H1 (cell line): ENCODE data around the gene CD300LF. TPM values are rescaled to one million over a fixed set of nuclear protein-coding genes. Genes with fewer than 3 reads are reported as not detected.

Experiments used
- CTCF ChIA-PET: fragments of 300-600 bp; sonication (Branson Sonifier 250); formaldehyde crosslinking; loops from one replicate; lab custom pipeline; 2021; ENCODE audit not compliant: partially characterized antibody; lab: Charles Lee
- POLR2A ChIA-PET: fragments of 300-600 bp; sonication (Branson Sonifier 250); formaldehyde crosslinking; loops from one replicate; lab custom pipeline; 2021; ENCODE audit warnings: inconsistent platforms; ENCODE audit not compliant: partially characterized antibody; lab: Charles Lee
- DNase-seq, 2 experiments: peaks; one replicate each; pipeline versions ENCODE4 v3.0.0 to v3.0.0-alpha.2; 2010 to 2022; ENCODE audit warnings: low spot score in 2 of 2, low read depth in 1 of 2, mixed read lengths in 1 of 2
- FAIRE-seq: peaks from 2 replicates; lab custom pipeline; 2011; peaks lifted over from hg19 to GRCh38; lab: Jason Lieb, UNC
- H2AFZ ChIP-seq: 2 replicates; pipeline ENCODE4 v1.8.1; 2012; ENCODE audit warnings: low read length, inconsistent platforms
- H2AK5ac ChIP-seq: 2 replicates; pipeline ENCODE4 v1.6.1; 2013; ENCODE audit warnings: low read depth, low read length
- H2BK120ac ChIP-seq: replicated peaks from 2 replicates; pipeline ENCODE3; 2013; ENCODE audit warnings: low read depth, low read length, inconsistent platforms
- H2BK12ac ChIP-seq: 2 replicates; pipeline ENCODE4 v1.6.1; 2013; ENCODE audit warnings: low read depth, low read length
- H2BK15ac ChIP-seq: 2 replicates; pipeline ENCODE4 v1.6.1; 2013; ENCODE audit warnings: low read length
- H2BK20ac ChIP-seq: 2 replicates; pipeline ENCODE4 v1.6.1; 2013; ENCODE audit warnings: low read length
- H2BK5ac ChIP-seq: 2 replicates; pipeline ENCODE4 v1.6.1; 2013; ENCODE audit warnings: low read depth, low read length
- H3K14ac ChIP-seq: 2 replicates; pipeline ENCODE4 v1.6.1; 2013; ENCODE audit warnings: inconsistent platforms; ENCODE audit not compliant: insufficient read length
- H3K18ac ChIP-seq: 2 replicates; pipeline ENCODE4 v1.6.1; 2013; ENCODE audit warnings: low read length; ENCODE audit errors: extremely low read depth
- H3K23ac ChIP-seq: 2 replicates; pipeline ENCODE4 v1.6.1; 2013; ENCODE audit warnings: inconsistent platforms; ENCODE audit not compliant: insufficient read length
- H3K23me2 ChIP-seq: 2 replicates; pipeline ENCODE4 v1.6.1; 2013; ENCODE audit warnings: low read depth, low read length
- H3K27ac ChIP-seq: 2 replicates; pipeline ENCODE4 v1.6.1; 2011; ENCODE audit warnings: low read depth, low read length, inconsistent platforms
- H3K27me3 ChIP-seq, 4 experiments: replicated peaks in 1 of 4; 1 replicate in 1 of 4; 2 replicates in 3 of 4; pipeline versions ENCODE4 v1.6.1 to v1.8.1; 2011 to 2013; ENCODE audit warnings: low read length in 3 of 4, mild to moderate bottlenecking in 3 of 4, inconsistent platforms in 2 of 4, mixed read lengths in 2 of 4, moderate library complexity in 1 of 4; ENCODE audit not compliant: control insufficient read depth in 3 of 4, insufficient read depth in 3 of 4; ENCODE audit errors: extremely low read depth in 1 of 4
- H3K36me3 ChIP-seq, 4 experiments: 2 replicates each; pipeline versions ENCODE4 v1.6.1 to v1.8.1; 2011 to 2013; ENCODE audit warnings: mild to moderate bottlenecking in 4 of 4, low read length in 3 of 4, moderate library complexity in 2 of 4, control low read depth in 1 of 4, inconsistent platforms in 1 of 4; ENCODE audit not compliant: insufficient read depth in 4 of 4, control insufficient read depth in 2 of 4
- H3K4ac ChIP-seq: replicated peaks from 2 replicates; pipeline ENCODE3; 2013; ENCODE audit warnings: low read length, low read depth, mixed read lengths, inconsistent platforms; ENCODE audit not compliant: insufficient read length
- H3K4me1 ChIP-seq, 4 experiments: replicated peaks in 1 of 4; 1 replicate in 1 of 4; 2 replicates in 3 of 4; pipeline versions ENCODE4 v1.6.1 to v1.8.1; 2011 to 2013; ENCODE audit warnings: low read length in 3 of 4, inconsistent platforms in 2 of 4, mixed read lengths in 1 of 4; ENCODE audit not compliant: insufficient read depth in 4 of 4, control insufficient read depth in 3 of 4
- H3K4me2 ChIP-seq, 2 experiments: 2 replicates each; pipeline versions ENCODE4 v1.6.1 to v1.8.1; 2011 to 2013; ENCODE audit warnings: low read depth in 2 of 2, low read length in 2 of 2, control low read depth in 1 of 2, inconsistent platforms in 1 of 2, mild to moderate bottlenecking in 1 of 2; ENCODE audit not compliant: insufficient read depth in 1 of 2
- H3K4me3 ChIP-seq, 4 experiments: fragments of 200-600, 300-600 bp in 1 of 4; sonication (generic), shearing (Covaris generic), sonication (Bioruptor Twin) in 1 of 4; 2 replicates each; pipeline versions ENCODE4 v1.5.1 to v1.8.1; 2011 to 2016; ENCODE audit warnings: low read length in 4 of 4, low read depth in 3 of 4, control low read depth in 2 of 4, inconsistent platforms in 2 of 4, mild to moderate bottlenecking in 2 of 4, mixed read lengths in 1 of 4, moderate library complexity in 1 of 4; ENCODE audit not compliant: insufficient read depth in 2 of 4; ENCODE audit errors: extremely low read depth in 1 of 4
- H3K56ac ChIP-seq: replicated peaks from 2 replicates; pipeline ENCODE3; 2013; ENCODE audit warnings: low read depth, mild to moderate bottlenecking, mixed read lengths, low read length, inconsistent platforms; ENCODE audit not compliant: insufficient read length
- H3K79me1 ChIP-seq: 2 replicates; pipeline ENCODE4 v1.6.1; 2013; ENCODE audit warnings: low read depth, low read length, control low read depth
- H3K79me2 ChIP-seq, 2 experiments: 2 replicates each; pipeline versions ENCODE4 v1.6.1 to v1.8.1; 2012 to 2013; ENCODE audit warnings: low read length in 2 of 2, mild to moderate bottlenecking in 2 of 2, inconsistent platforms in 1 of 2; ENCODE audit not compliant: insufficient read depth in 2 of 2, control insufficient read depth in 1 of 2
- H3K9ac ChIP-seq, 4 experiments: replicated peaks in 1 of 4; 1 replicate in 1 of 4; 2 replicates in 3 of 4; pipeline versions ENCODE4 v1.6.1 to v1.8.1; 2011 to 2013; ENCODE audit warnings: low read depth in 3 of 4, low read length in 3 of 4, control low read depth in 2 of 4, mild to moderate bottlenecking in 2 of 4, moderate library complexity in 2 of 4, inconsistent platforms in 1 of 4; ENCODE audit errors: extremely low read depth in 1 of 4
- H3K9me3 ChIP-seq, 2 experiments: 2 replicates each; pipeline versions ENCODE4 v1.6.1 to v1.8.1; 2012 to 2013; ENCODE audit warnings: mild to moderate bottlenecking in 2 of 2, moderate library complexity in 2 of 2, control low read depth in 1 of 2, inconsistent platforms in 1 of 2, low read depth in 1 of 2, low read length in 1 of 2, mixed read lengths in 1 of 2; ENCODE audit not compliant: insufficient read depth in 2 of 2
- H4K20me1 ChIP-seq, 2 experiments: replicated peaks in 1 of 2; 2 replicates each; pipeline versions ENCODE3 to v1.8.1; 2011 to 2013; ENCODE audit warnings: inconsistent platforms in 2 of 2, low read length in 2 of 2, mild to moderate bottlenecking in 1 of 2; ENCODE audit not compliant: insufficient read depth in 2 of 2, control insufficient read depth in 1 of 2
- H4K5ac ChIP-seq: 2 replicates; pipeline ENCODE4 v1.6.1; 2013; ENCODE audit warnings: low read length, low read depth, mixed read lengths, inconsistent platforms; ENCODE audit not compliant: insufficient read length
- H4K8ac ChIP-seq: 2 replicates; pipeline ENCODE4 v1.8.0; 2013; ENCODE audit warnings: mild to moderate bottlenecking, moderate library complexity, low read length, inconsistent platforms; ENCODE audit not compliant: insufficient read depth; ENCODE audit errors: extremely low read depth
- H4K91ac ChIP-seq: replicated peaks from 2 replicates; pipeline ENCODE3; 2013; ENCODE audit warnings: low read length, mixed read lengths, inconsistent platforms; ENCODE audit not compliant: insufficient read length
- GTF2F1 ChIP-seq: IDR thresholded peaks from 2 replicates; pipeline ENCODE4 v1.6.1; 2012; ENCODE audit warnings: low read depth, low read length, improper control_type of control experiment, borderline replicate concordance
- MAFK ChIP-seq: IDR thresholded peaks from 2 replicates; pipeline ENCODE4 v1.6.1; 2012; ENCODE audit warnings: low read depth, mild to moderate bottlenecking, improper control_type of control experiment, low read length
- POU5F1 ChIP-seq: IDR thresholded peaks from 2 replicates; pipeline ENCODE4 v1.6.1; 2011; ENCODE audit warnings: low read depth, mild to moderate bottlenecking, low read length, moderate library complexity
- RAD21 ChIP-seq, 2 experiments: IDR thresholded peaks in 1 of 2; conservative IDR thresholded peaks in 1 of 2; 2 replicates each; pipeline ENCODE4 v1.6.1; 2011; ENCODE audit warnings: low read depth in 2 of 2, low read length in 2 of 2, improper control_type of control experiment in 1 of 2, inconsistent platforms in 1 of 2, mild to moderate bottlenecking in 1 of 2, moderate library complexity in 1 of 2
- RXRA ChIP-seq: IDR thresholded peaks from 2 replicates; pipeline ENCODE4 v1.6.1; 2011; ENCODE audit warnings: low read depth, mild to moderate bottlenecking, low read length, moderate library complexity; ENCODE audit not compliant: insufficient read depth
- SAP30 ChIP-seq: fragments of 300-600 bp; sonication (generic); IDR thresholded peaks from 2 replicates; pipeline ENCODE4 v1.7.1; 2012; ENCODE audit warnings: low read length, moderate library complexity, mild to moderate bottlenecking, inconsistent platforms; ENCODE audit not compliant: insufficient read depth, insufficient replicate concordance
- SUZ12 ChIP-seq: fragments of 200-600 bp; sonication (generic); IDR thresholded peaks from 2 replicates; pipeline ENCODE4 v1.6.1; 2012; ENCODE audit warnings: mild to moderate bottlenecking, inconsistent platforms, low read length, moderate library complexity, mixed read lengths
- TAF1 ChIP-seq: IDR thresholded peaks from 2 replicates; pipeline ENCODE4 v1.6.1; 2011; ENCODE audit warnings: mild to moderate bottlenecking, low read depth, low read length
- WGBS, 2 experiments: shearing (Covaris generic) in 1 of 2; methylation state at CpG; one replicate each; pipeline versions ENCODE4 v1.1.6 to v1.1.7; 2013 to 2015; ENCODE audit warnings: low lambda C conversion rate in 2 of 2, mixed read lengths in 2 of 2, inconsistent platforms in 1 of 2, low coverage in 1 of 2, missing lambda C conversion rate in 1 of 2; ENCODE audit not compliant: insufficient replicate concordance in 2 of 2, insufficient coverage in 1 of 2, insufficient read length in 1 of 2; ENCODE audit errors: extremely low coverage in 1 of 2, missing lambda C conversion rate in 1 of 2; 5-methylcytosine and 5-hydroxymethylcytosine counted together
- polyA plus RNA-seq, 7 experiments: library from polyadenylated mRNA; depleted of rRNA in 3 of 7; stranded (reverse) in 5 of 7; unstranded in 2 of 7; fragments of >200 nt in 5 of 7; fragments of 200-250 nt in 2 of 7; gene quantifications; 1 replicate in 5 of 7; 2 replicates in 1 of 7; 4 replicates in 1 of 7; pipeline versions ENCODE4 v1.2.1 to v1.2.3, GENCODE V29; 2011 to 2013; ENCODE audit warnings: missing spikeins in 2 of 7, mixed read lengths in 2 of 7
- total RNA-seq: library from RNA; stranded (reverse); fragmentation: NEBNext Ultra II Directional; extraction: Animal tissue kit (Norgen Biotek cat#: 25700); gene quantifications from 2 replicates; pipeline ENCODE4 v1.2.1, GENCODE V29; 2021

Gene CD300LF
- total and polyA plus RNA-seq, 2 of the 8 experiments (the other 6 are each of a cell fraction or from before 2014, with no cell fraction given), result not detected

- no peak for FAIRE-seq
These were observed 44.2 kb upstream of the CD300LF start for GRCh38 chr17:74756891-74757290.

More at GRCh38 chr17:74756891-74757290, 44.2 kb upstream of the CD300LF start:
- 74% methylated on average over 3 of the region's 3 CpGs; no CpG with 5 or more reads in 1 of the 2 experiments for WGBS, 2 experiments
- Histone ChIP-seq H3K23me2 (no peaks in the 10 kb centered on the region), H3K36me3 (peaks cover 0 to 5% (median 0%) of the 10 kb centered on the region in 4 experiments; a peak in 1 of 8 replicates), H2BK12ac (no peak overlapping the region), H2BK20ac (no peak overlapping the region), H3K79me2 (peaks cover 0 to 82% of the 10 kb centered on the region in 2 experiments; a peak in 2 of 4 replicates), H3K4me1 (peaks cover 10 to 50% (median 40%) of the 10 kb centered on the region in 4 experiments), H3K27ac (no peak overlapping the region), H4K8ac (no peak overlapping the region), H3K4me3 (no peak overlapping the region), H2AFZ (no peak overlapping the region), H2BK120ac (no peak overlapping the region), H2BK5ac (no peak overlapping the region; the same call in 1 of the 2 replicates), H3K79me1 (peaks cover 31% of the 10 kb centered on the region), H2AK5ac (no peak overlapping the region), H3K4me2 (no peak overlapping the region), H3K18ac (no peak overlapping the region), H3K4ac (no peak overlapping the region), H4K20me1 (peaks cover 5 to 19% of the 10 kb centered on the region in 2 experiments), H3K27me3 (no peaks in the 10 kb centered on the region), H2BK15ac (no peak overlapping the region), H3K56ac (no peak overlapping the region), H3K9ac (no peak overlapping the region), H3K23ac (no peak overlapping the region), H4K5ac (no peak overlapping the region), H3K14ac (no peak overlapping the region), H4K91ac (no peak overlapping the region), H3K9me3 (no peaks in the 10 kb centered on the region)
- CTCF ChIA-PET, result interaction anchor here (0.8 to 15.7 kb wide), 10 partner anchors 11 to 190 kb away, joined by 3 to 231 read pairs (median 4); partner anchors contain the start of genes NAT9 and RAB37
- POLR2A ChIA-PET, result interaction anchor here (2.8 to 5.4 kb wide), 2 partner anchors 10 to 13 kb away, joined by 9 to 32 read pairs; partner anchors contain the start of gene NHERF1
- DNase-seq, result no peak
- TF ChIP-seq SUZ12 (no peak), MAFK (no peak), POU5F1 (no peak), RXRA (no peak), SAP30 (no peak), TAF1 (no peak), GTF2F1 (no peak), RAD21 (IDR thresholded peaks at IDR 0.05 in 1 of 2, conservative IDR thresholded peaks at IDR 0.05 in 1 of 2; ENCODE audit: low read depth in 2 of 2, low read length in 2 of 2) (no peak)
